ENCODE results near the gene PCDHA2. TPM values are rescaled to one million over a fixed set of nuclear protein-coding genes. Genes with fewer than 3 reads are reported as not detected.

Gene PCDHA2
- total RNA-seq, 1 experiment from 2014 or later, result 0.20 TPM

- no peak overlapping the region for H3T11ph ChIP-seq (ENCODE audit: low read length)
- H2BK120ac ChIP-seq (ENCODE audit: low read depth, low read length, poor library complexity, severe bottlenecking), result no peak overlapping the region
- H4K20me1 ChIP-seq (ENCODE audit: control insufficient read depth, insufficient read depth, insufficient read length), result no peaks in the 10 kb centered on the region
- no peaks in the 10 kb centered on the region for H3K4me1 Mint-ChIP-seq
- no peak overlapping the region for H3K4me2 ChIP-seq (ENCODE audit: insufficient read depth, insufficient read length, low read length)
- H4K5ac ChIP-seq (ENCODE audit: insufficient read length, low read depth, low read length), result no peak overlapping the region
- H2AK5ac ChIP-seq (ENCODE audit: insufficient read length, low read length), result no peak overlapping the region
- no peak overlapping the region; the same call in 1 of the 2 replicates for H3K14ac ChIP-seq (ENCODE audit: insufficient read depth, low read length)
- H3K9me3 ChIP-seq (ENCODE audit: control insufficient read depth, low read depth, low read length), result no peaks in the 10 kb centered on the region
- no peak overlapping the region for H3K23ac ChIP-seq (ENCODE audit: insufficient read length, low read depth, low read length)
- no peaks in the 10 kb centered on the region for H3K79me2 ChIP-seq (ENCODE audit: insufficient read depth, low read length)
- H3K9me3 Mint-ChIP-seq, result peaks cover 51 to 67% of the 10 kb centered on the region in 2 experiments
- H2AFZ ChIP-seq (ENCODE audit: low read length), result no peak overlapping the region
- no peak overlapping the region for H3K27ac Mint-ChIP-seq
- H3K27ac ChIP-seq (ENCODE audit: insufficient read length, low read depth, low read length), result no peak overlapping the region
- no peaks in the 10 kb centered on the region for H3K4me1 ChIP-seq (ENCODE audit: insufficient read depth, low read length)
- H3K27me3 Mint-ChIP-seq (ENCODE audit: low read depth), result no peaks in the 10 kb centered on the region
- H3K23me2 ChIP-seq (ENCODE audit: insufficient read length, low read depth, low read length, poor library complexity, severe bottlenecking), result peaks cover 2% of the 10 kb centered on the region
- H4K8ac ChIP-seq (replicated peaks; ENCODE audit: insufficient read length, low read depth, low read length), result no peak overlapping the region
- no peak overlapping the region for H2BK12ac ChIP-seq (ENCODE audit: insufficient read length, low read depth, low read length)
- DNase-seq, result no peak
- H3K4ac ChIP-seq (ENCODE audit: low read depth, low read length), result no peak overlapping the region
- no peak overlapping the region for H3K9ac ChIP-seq (ENCODE audit: extremely low read depth, insufficient read length, low read length)
- H2BK5ac ChIP-seq (ENCODE audit: insufficient read length, low read length), result no peak overlapping the region
- WGBS (ENCODE audit: extremely low coverage, insufficient read length, low lambda C conversion rate), result no CpG with 5 or more reads among the region's 39 CpGs
- H3K18ac ChIP-seq (ENCODE audit: insufficient read length, low read depth, low read length), result no peak overlapping the region
- no peak overlapping the region for H2BK15ac ChIP-seq (ENCODE audit: low read depth, low read length)
- TF ChIP-seq CTCF (conservative IDR thresholded peaks at IDR 0.05), result no peak
- H4K91ac ChIP-seq (ENCODE audit: insufficient read length, low read depth, low read length), result no peak overlapping the region
- no peaks in the 10 kb centered on the region for H3K27me3 ChIP-seq (ENCODE audit: insufficient read depth, low read length)
- no peak overlapping the region for H3K56ac ChIP-seq (ENCODE audit: insufficient read length, low read depth, low read length)
- no peak overlapping the region for H2BK20ac ChIP-seq (ENCODE audit: low read depth, low read length, poor library complexity, severe bottlenecking)
- H3K4me3 Mint-ChIP-seq, result no peak overlapping the region
- H3K79me1 ChIP-seq (ENCODE audit: insufficient read depth, low read depth, low read length, poor library complexity, severe bottlenecking), result no peaks in the 10 kb centered on the region
- H3K36me3 Mint-ChIP-seq (ENCODE audit: insufficient read depth in 1 of 3, low read depth in 3 of 3), result peaks cover 2 to 44% (median 23%) of the 10 kb centered on the region in 3 experiments
These were observed 2.1 kb downstream of the PCDHA2 start for GRCh38 chr5:140796718-140797095.
